Loucy (cell line): ENCODE results near the gene GRM7.

Source experiments
- H2AFZ ChIP-seq: fragments of 200-600 bp; sonication (generic); 2 replicates; pipeline ENCODE4 v1.6.0; 2016; ENCODE audit warnings: antibody characterized with exemption, mild to moderate bottlenecking, low read length, moderate library complexity
- H3F3A ChIP-seq: fragments of 200-600 bp; 2 replicates; pipeline ENCODE4 v1.6.0; 2016; ENCODE audit warnings: antibody characterized with exemption, low read depth, mild to moderate bottlenecking
- H3K27me3 ChIP-seq: fragments of 200-600 bp; sonication (generic); 2 replicates; pipeline ENCODE4 v1.6.1; 2014; ENCODE audit warnings: low read length, mild to moderate bottlenecking; ENCODE audit not compliant: insufficient read depth, poor library complexity, severe bottlenecking
- H3K36me3 ChIP-seq: fragments of 200-600 bp; sonication (generic); 2 replicates; pipeline ENCODE4 v1.6.1; 2016; ENCODE audit warnings: low read length; ENCODE audit not compliant: insufficient read depth
- H3K4me1 ChIP-seq: fragments of 200-600 bp; sonication (generic); 2 replicates; pipeline ENCODE4 v1.5.1; 2014; ENCODE audit warnings: low read length, mild to moderate bottlenecking; ENCODE audit not compliant: insufficient read depth, poor library complexity, severe bottlenecking
- H3K4me2 ChIP-seq: fragments of 200-600 bp; sonication (generic); 2 replicates; pipeline ENCODE4 v1.6.0; 2014; ENCODE audit warnings: antibody characterized with exemption, low read length, low read depth, mild to moderate bottlenecking; ENCODE audit not compliant: poor library complexity, severe bottlenecking
- H3K4me3 ChIP-seq: fragments of 200-600 bp; sonication (generic); 2 replicates; pipeline ENCODE4 v1.5.1; 2014; ENCODE audit warnings: low read length, mild to moderate bottlenecking, mixed read lengths; ENCODE audit not compliant: poor library complexity, severe bottlenecking
- H3K79me2 ChIP-seq: fragments of 200-600 bp; sonication (generic); 2 replicates; pipeline ENCODE4 v1.6.1; 2014; ENCODE audit warnings: low read length; ENCODE audit not compliant: insufficient read depth
- H3K9ac ChIP-seq: fragments of 200-600 bp; sonication (generic); 2 replicates; pipeline ENCODE4 v1.6.0; 2014; ENCODE audit warnings: mild to moderate bottlenecking, low read depth, low read length, moderate library complexity; ENCODE audit not compliant: poor library complexity, severe bottlenecking
- H3K9me2 ChIP-seq: fragments of 200-600 bp; sonication (generic); replicated peaks from 2 replicates; pipeline ENCODE4 v1.6.1; 2016; ENCODE audit warnings: low read depth, low read length, mixed read lengths
- H3K9me3 ChIP-seq: fragments of 200-600 bp; sonication (generic); 2 replicates; pipeline ENCODE4 v1.6.1; 2014; ENCODE audit warnings: mild to moderate bottlenecking, antibody characterized with exemption, low read length, low read depth; ENCODE audit not compliant: insufficient read depth
- H4K20me1 ChIP-seq: fragments of 200-600 bp; sonication (generic); 2 replicates; pipeline ENCODE4 v1.6.0; 2014; ENCODE audit warnings: antibody characterized with exemption, low read length, mild to moderate bottlenecking; ENCODE audit not compliant: insufficient read depth, poor library complexity, severe bottlenecking
- EZH2phosphoT487 ChIP-seq: fragments of 200-600 bp; IDR thresholded peaks from 2 replicates; pipeline ENCODE4 v1.6.1; 2018; ENCODE audit warnings: antibody characterized with exemption, mild to moderate bottlenecking, moderate library complexity, borderline replicate concordance
- TF ChIP-seq, protein P1 (sequence below): fragments of 200-600 bp; sonication (generic); conservative IDR thresholded peaks from 2 replicates; pipeline ENCODE4 v1.5.1; 2014; ENCODE audit warnings: mild to moderate bottlenecking, antibody characterized with exemption, low read length

The GRM7 gene

DNA sequence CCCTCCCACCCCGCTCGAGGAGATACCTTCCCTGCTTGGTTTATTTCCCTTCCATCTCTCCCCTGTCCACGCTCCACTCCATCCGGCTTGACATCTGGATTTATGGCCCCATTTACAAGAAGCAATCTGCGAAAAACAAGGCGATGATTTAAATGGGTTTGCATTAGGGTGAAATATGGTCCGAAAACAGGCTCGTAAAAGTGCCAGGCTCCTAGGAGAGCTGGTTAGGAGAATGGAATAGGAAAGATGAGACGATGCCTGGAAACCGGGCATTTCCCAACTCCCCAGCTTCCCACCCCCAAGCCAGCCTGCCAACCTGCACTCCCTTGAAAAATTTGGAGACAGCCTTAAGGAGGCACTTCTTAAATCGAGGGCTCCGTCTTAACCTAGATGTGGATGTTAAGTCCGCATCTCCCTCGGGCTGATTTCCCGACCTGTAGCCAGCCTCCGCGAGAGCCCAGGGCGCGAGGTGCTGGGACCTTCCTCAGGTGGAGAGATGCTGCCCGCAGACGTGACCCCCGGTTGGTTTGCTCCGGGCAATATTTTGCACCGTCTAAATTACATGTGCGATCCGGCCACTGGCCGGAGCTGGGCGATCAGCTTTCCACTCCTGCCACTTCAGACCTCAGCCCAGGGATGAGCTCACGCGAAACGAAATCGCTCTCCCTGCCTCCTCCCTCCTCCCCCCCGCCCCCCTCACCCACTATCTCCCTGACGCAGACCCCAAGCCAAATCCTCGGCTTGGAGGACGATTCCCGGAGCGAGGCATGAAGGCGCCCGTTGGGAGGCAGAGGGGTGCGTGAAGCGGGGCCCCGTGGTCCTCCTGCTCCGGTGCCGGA, 1.3 kb downstream of the GRM7 start:
- Histone ChIP-seq H3K79me2 (no peaks in the 10 kb centered on the region), H4K20me1 (no peaks in the 10 kb centered on the region), H3K4me3 (no peak overlapping the region), H3F3A (no peaks in the 10 kb centered on the region), H3K4me2 (no peak overlapping the region), H3K36me3 (no peaks in the 10 kb centered on the region), H3K9ac (no peak overlapping the region), H3K9me2 (no peaks in the 10 kb centered on the region), H2AFZ (no peak overlapping the region), H3K4me1 (no peaks in the 10 kb centered on the region), H3K9me3 (no peaks in the 10 kb centered on the region), H3K27me3 (no peaks in the 10 kb centered on the region)
- TF ChIP-seq, protein P1, sequence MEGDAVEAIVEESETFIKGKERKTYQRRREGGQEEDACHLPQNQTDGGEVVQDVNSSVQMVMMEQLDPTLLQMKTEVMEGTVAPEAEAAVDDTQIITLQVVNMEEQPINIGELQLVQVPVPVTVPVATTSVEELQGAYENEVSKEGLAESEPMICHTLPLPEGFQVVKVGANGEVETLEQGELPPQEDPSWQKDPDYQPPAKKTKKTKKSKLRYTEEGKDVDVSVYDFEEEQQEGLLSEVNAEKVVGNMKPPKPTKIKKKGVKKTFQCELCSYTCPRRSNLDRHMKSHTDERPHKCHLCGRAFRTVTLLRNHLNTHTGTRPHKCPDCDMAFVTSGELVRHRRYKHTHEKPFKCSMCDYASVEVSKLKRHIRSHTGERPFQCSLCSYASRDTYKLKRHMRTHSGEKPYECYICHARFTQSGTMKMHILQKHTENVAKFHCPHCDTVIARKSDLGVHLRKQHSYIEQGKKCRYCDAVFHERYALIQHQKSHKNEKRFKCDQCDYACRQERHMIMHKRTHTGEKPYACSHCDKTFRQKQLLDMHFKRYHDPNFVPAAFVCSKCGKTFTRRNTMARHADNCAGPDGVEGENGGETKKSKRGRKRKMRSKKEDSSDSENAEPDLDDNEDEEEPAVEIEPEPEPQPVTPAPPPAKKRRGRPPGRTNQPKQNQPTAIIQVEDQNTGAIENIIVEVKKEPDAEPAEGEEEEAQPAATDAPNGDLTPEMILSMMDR, result no peak
- TF ChIP-seq EZH2phosphoT487, result no peak

DNA sequence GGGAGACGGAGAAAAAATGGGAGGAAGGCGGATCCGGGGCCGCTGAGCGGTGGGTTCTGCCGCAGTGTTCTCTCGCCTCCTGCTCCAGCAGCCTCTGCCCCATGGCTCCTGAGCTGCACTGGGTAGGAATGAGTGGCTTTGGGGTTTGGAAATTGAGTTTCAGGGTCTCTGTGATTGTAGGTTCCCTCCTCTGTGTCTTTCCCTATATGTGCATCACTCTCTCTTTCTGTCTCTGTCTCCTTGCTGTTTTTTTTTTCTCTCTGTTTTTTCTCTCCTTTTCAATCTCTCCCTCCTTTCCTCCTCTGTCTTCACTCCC, 1.9 kb downstream of the GRM7 start:
- H3K27me3 ChIP-seq, result no peaks in the 10 kb centered on the region
- H3K4me2 ChIP-seq, result no peak overlapping the region
- H2AFZ ChIP-seq, result no peak overlapping the region
- no peak overlapping the region for H3K9ac ChIP-seq
- no peaks in the 10 kb centered on the region for H4K20me1 ChIP-seq
- H3K4me3 ChIP-seq, result no peak overlapping the region
- H3F3A ChIP-seq, result no peaks in the 10 kb centered on the region
- H3K9me2 ChIP-seq, result no peaks in the 10 kb centered on the region
- H3K9me3 ChIP-seq, result no peaks in the 10 kb centered on the region
- TF ChIP-seq, protein P1, result no peak
- TF ChIP-seq EZH2phosphoT487, result no peak
- H3K36me3 ChIP-seq, result no peaks in the 10 kb centered on the region
- H3K4me1 ChIP-seq, result no peaks in the 10 kb centered on the region
- no peaks in the 10 kb centered on the region for H3K79me2 ChIP-seq

DNA sequence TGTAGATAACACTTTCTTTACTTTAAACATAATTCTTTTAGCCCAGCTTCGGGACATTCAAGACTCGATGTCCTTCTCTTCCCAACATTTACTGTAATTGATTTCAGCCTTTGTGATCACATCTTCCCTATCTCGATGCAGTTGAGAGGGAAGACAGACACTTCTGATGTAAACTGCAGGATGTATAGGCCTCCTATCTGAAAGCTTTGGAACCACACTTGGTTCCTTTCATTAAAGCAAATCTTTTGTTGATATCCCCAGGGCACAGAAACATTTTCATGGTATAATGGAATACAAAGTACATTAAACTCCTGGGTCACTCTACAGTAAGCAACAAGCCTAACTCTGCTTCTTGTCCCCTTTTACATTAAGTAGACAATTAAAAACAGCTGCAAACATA, 6.4 kb downstream of the GRM7 start:
- Histone ChIP-seq H4K20me1 (no peaks in the 10 kb centered on the region), H3K9ac (no peak overlapping the region), H3K36me3 (no peaks in the 10 kb centered on the region), H3K4me2 (no peak overlapping the region), H3K4me1 (no peaks in the 10 kb centered on the region), H3K4me3 (no peak overlapping the region), H2AFZ (no peak overlapping the region), H3F3A (no peaks in the 10 kb centered on the region), H3K79me2 (no peaks in the 10 kb centered on the region), H3K27me3 (no peaks in the 10 kb centered on the region), H3K9me3 (no peaks in the 10 kb centered on the region), H3K9me2 (no peaks in the 10 kb centered on the region)
- TF ChIP-seq, protein P1, result no peak
- no peak for TF ChIP-seq EZH2phosphoT487
